Prostate gland (tissue), 2 donors: ENCODE results near the gene ZNF366. TPM values are rescaled to one million over a fixed set of nuclear protein-coding genes. Genes with fewer than 3 reads are reported as not detected.

ENCODE experiments used
- DNase-seq: peaks from one replicate; pipeline ENCODE4 v3.0.0-alpha.2; 2019; ENCODE audit warnings: low spot score
- H3K27ac ChIP-seq, 2 donors: fragments of 200-600 bp; sonication (generic); 2 replicates each; pipeline ENCODE4 v1.5.1; 2017 to 2019
- H3K27me3 ChIP-seq: fragments of 200-600 bp; sonication (generic); replicated peaks from 2 replicates; pipeline ENCODE4 v1.5.1; 2019; ENCODE audit not compliant: insufficient read depth
- H3K36me3 ChIP-seq, 2 donors: fragments of 200-600 bp; sonication (generic); 1 replicate in 1 of 2; 2 replicates in 1 of 2; pipeline versions ENCODE4 v1.5.1 to v1.8.1; 2017 to 2019
- H3K4me1 ChIP-seq: fragments of 200-600 bp; sonication (generic); replicated peaks from 2 replicates; pipeline ENCODE4 v1.5.1; 2019
- H3K4me3 ChIP-seq, 2 donors: fragments of 200-600 bp; sonication (generic); 2 replicates each; pipeline ENCODE4 v1.5.1; 2017 to 2019
- H3K9me3 ChIP-seq: fragments of 200-600 bp; sonication (generic); 2 replicates; pipeline ENCODE4 v1.5.1; 2017
- POLR2A ChIP-seq: fragments of 450-650 bp; IDR thresholded peaks from one replicate; pipeline ENCODE4 v1.6.1; 2016; ENCODE audit warnings: antibody characterized with exemption, mild to moderate bottlenecking
- POLR2AphosphoS5 ChIP-seq: sonication (generic); formaldehyde crosslinking; IDR thresholded peaks from one replicate; pipeline ENCODE4 v1.6.1; 2017; ENCODE audit warnings: antibody characterized with exemption
- WGBS: methylation state at CpG from one replicate; pipeline ENCODE4 v1.1.5; 2018; 5-methylcytosine and 5-hydroxymethylcytosine counted together
- intact Hi-C: fragments of 100-400 bp; cut with DNase I; formaldehyde crosslinking; loops from one replicate; pipeline ENCODE4 v1.14.2; 2022
- total RNA-seq, 2 donors: library from RNA; depleted of rRNA; stranded (reverse); fragments of >200 nt; gene quantifications; one replicate each; pipeline ENCODE4 v1.1.0, GENCODE V29; 2016
- TF ChIP-seq, protein P1 (sequence below), 4 experiments: fragments of 200-600 bp in 2 of 4; fragments of 450-650 bp in 2 of 4; sonication (generic) in 2 of 4; IDR thresholded peaks; 1 replicate in 3 of 4; 2 replicates in 1 of 4; pipeline ENCODE4 v1.5.1; 2016 to 2019; ENCODE audit warnings: antibody characterized with exemption in 4 of 4, mild to moderate bottlenecking in 2 of 4, moderate library complexity in 2 of 4

The ZNF366 gene
- total RNA-seq, 2 donors from 2014 or later = 2.0 to 3.2 TPM

DNA sequence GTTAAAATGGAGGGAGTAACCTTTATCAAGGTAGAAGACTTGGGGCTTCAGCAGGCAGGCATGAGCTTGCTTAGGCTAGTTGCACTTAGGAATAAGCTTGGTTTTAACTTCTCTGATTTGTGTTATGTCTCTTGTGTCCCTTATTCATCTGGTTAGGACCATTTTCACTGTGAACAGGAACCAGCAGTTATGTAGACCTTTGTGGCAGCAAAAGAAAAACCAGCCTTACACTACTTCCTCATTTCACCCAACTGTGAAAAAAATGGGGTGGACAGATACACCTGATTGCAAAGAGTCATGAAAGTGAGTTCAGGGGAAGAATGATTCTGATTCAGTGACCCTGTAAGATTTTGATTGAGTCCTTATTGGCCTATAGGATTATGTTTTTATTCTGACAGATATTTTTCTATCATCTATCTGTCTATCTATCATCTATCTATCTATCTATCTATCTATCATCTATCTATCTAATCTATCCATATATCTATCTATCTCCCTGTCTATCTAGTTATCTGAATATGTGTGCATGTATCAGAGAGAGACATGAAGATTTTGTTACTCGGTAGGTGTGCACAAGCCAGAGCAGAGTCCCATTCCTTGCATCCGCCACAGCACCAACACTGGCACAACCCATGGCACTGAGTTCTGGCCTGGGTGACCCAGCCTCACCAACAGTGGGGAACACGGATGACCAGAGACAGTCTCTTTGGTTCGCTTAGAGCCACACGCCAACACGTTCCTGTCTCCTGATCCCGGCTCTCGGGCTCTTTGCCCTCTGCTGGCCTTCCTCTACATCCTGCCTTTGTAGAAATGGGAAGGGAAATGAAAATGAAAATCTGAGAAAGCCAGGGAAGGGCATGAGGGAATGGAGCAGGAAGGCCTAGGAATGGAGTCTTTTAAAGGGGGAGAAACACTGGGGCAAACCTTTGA lies 1.3 kb upstream of the ZNF366 start:
- peaks cover under 1% of the 10 kb centered on the region for H3K4me1 ChIP-seq
- WGBS = 94% methylated on average over 8 of the region's 8 CpGs
- H3K27ac ChIP-seq = no peak overlapping the region
- no peak for TF ChIP-seq POLR2AphosphoS5
- TF ChIP-seq, protein P1, sequence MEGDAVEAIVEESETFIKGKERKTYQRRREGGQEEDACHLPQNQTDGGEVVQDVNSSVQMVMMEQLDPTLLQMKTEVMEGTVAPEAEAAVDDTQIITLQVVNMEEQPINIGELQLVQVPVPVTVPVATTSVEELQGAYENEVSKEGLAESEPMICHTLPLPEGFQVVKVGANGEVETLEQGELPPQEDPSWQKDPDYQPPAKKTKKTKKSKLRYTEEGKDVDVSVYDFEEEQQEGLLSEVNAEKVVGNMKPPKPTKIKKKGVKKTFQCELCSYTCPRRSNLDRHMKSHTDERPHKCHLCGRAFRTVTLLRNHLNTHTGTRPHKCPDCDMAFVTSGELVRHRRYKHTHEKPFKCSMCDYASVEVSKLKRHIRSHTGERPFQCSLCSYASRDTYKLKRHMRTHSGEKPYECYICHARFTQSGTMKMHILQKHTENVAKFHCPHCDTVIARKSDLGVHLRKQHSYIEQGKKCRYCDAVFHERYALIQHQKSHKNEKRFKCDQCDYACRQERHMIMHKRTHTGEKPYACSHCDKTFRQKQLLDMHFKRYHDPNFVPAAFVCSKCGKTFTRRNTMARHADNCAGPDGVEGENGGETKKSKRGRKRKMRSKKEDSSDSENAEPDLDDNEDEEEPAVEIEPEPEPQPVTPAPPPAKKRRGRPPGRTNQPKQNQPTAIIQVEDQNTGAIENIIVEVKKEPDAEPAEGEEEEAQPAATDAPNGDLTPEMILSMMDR (IDR thresholded peaks at IDR 0.05) = no peak
- TF ChIP-seq POLR2A = no peak
- no peak for DNase-seq
- intact Hi-C loops = loop anchor here (5.0 kb wide), 1 partner anchor 56 kb away; no protein-coding TSS in a partner anchor
- H3K4me3 ChIP-seq = no peak overlapping the region
- H3K9me3 ChIP-seq = no peaks in the 10 kb centered on the region
- H3K36me3 ChIP-seq = no peaks in the 10 kb centered on the region
- H3K27me3 ChIP-seq = no peaks in the 10 kb centered on the region

DNA sequence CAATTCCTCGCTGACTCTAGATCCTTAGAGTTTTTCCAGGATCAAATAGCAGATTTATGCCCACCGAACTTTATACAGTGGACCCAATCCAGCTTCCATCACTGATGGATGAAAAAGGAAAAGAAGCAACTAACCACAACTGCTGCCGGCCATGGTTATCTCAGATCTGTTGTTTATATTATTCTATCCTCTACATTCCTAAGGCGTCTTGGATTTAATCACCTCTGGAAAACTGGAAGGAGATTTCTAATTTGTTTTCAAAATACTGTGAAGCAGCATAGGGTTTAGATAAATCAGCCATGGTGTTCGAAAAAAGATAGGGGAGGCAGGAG lies 663 bp upstream of the ZNF366 start:
- H3K27ac ChIP-seq = peak overlapping the region in 1 of 2 donors; percentile 32
- WGBS = 49% methylated on average over 5 of the region's 5 CpGs
- intact Hi-C loops = loop anchor here (5.0 kb wide), 1 partner anchor 56 kb away; no protein-coding TSS in a partner anchor
- no peaks in the 10 kb centered on the region for H3K27me3 ChIP-seq
- H3K4me1 ChIP-seq = peaks cover 3% of the 10 kb centered on the region
- no peaks in the 10 kb centered on the region for H3K36me3 ChIP-seq
- no peaks in the 10 kb centered on the region for H3K9me3 ChIP-seq
- no peak for TF ChIP-seq POLR2A
- TF ChIP-seq POLR2AphosphoS5 = no peak
- TF ChIP-seq, protein P1 (IDR thresholded peaks at IDR 0.05) = no peak
- no peak overlapping the region for H3K4me3 ChIP-seq
- no peak for DNase-seq

DNA sequence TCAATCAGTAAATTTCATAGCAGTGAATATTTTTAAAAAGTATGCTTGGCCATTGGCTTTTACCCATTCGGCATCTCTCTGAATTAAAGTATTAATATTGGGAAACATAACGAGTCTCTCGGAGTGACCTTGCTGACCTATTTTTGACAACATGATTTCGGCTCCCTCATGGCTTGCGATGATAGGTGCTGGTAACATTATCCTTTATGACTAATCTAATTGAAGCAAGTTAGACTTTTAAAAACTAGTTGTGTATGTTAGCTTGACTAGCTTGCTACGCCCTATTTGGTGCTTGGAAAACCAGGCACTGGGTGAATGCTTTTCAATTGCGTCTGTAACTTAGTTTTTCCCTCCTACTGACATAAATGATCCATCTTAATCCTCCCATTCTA lies 1.1 kb downstream of the ZNF366 start:
- WGBS = 71% methylated on average over 7 of the region's 7 CpGs
- H3K36me3 ChIP-seq = no peaks in the 10 kb centered on the region
- no peak for TF ChIP-seq POLR2AphosphoS5
- TF ChIP-seq, protein P1 (IDR thresholded peaks at IDR 0.05) = no peak
- TF ChIP-seq POLR2A = no peak
- H3K27me3 ChIP-seq = no peaks in the 10 kb centered on the region
- intact Hi-C loops = loop anchor here (5.0 kb wide), 1 partner anchor 54 kb away; no protein-coding TSS in a partner anchor
- DNase-seq = no peak
- no peak overlapping the region for H3K4me3 ChIP-seq
- peaks cover 3% of the 10 kb centered on the region for H3K4me1 ChIP-seq
- no peaks in the 10 kb centered on the region for H3K9me3 ChIP-seq
- H3K27ac ChIP-seq = peak overlapping the region; percentile 7 to 32

DNA sequence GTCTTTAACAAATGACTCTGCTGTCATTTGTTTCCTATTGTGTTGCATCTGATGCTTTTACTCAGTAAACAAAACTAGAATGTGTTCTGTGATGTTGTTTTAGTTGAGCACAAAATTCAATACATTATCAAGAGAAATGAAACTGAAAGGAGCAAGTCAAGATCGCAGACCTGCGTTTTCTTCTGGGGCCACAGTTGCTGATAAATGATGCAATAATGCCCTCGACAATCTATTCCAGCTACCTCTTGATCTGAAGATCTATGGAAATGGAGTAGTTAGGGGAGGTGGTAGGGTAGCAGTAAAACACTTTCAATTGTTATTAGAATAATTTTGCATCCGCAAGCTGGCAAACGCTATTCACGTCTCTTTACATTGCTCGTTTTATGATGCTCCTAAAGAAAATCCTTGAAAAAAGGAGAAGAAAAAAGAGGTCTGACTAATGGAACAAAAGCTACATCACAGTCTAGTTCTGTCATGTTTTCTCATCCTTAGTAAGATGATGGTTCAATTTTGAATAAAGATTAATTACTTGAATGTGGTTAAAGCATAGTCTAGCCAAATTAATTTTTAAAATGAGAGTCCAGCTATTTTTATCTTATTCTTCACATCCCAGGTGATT lies 1.6 kb downstream of the ZNF366 start:
- Histone ChIP-seq H3K36me3 (no peaks in the 10 kb centered on the region), H3K27ac (no peak overlapping the region), H3K4me1 (peaks cover 3% of the 10 kb centered on the region), H3K9me3 (no peaks in the 10 kb centered on the region), H3K4me3 (no peak overlapping the region), H3K27me3 (no peaks in the 10 kb centered on the region)
- WGBS = 74% methylated on average over 7 of the region's 7 CpGs
- intact Hi-C loops = loop anchor here (5.0 kb wide), 1 partner anchor 53 kb away; no protein-coding TSS in a partner anchor
- no peak for TF ChIP-seq POLR2AphosphoS5
- TF ChIP-seq POLR2A = no peak
- TF ChIP-seq, protein P1 (IDR thresholded peaks at IDR 0.05) = no peak
- no peak for DNase-seq
